ENCODE results near the gene A4GALT.
"Not testable (repeated sequence)": the region's sequence is repeated elsewhere in the genome, so short reads cannot be mapped to it uniquely, and the experiment has no call there.

A4GALT gene

DNA sequence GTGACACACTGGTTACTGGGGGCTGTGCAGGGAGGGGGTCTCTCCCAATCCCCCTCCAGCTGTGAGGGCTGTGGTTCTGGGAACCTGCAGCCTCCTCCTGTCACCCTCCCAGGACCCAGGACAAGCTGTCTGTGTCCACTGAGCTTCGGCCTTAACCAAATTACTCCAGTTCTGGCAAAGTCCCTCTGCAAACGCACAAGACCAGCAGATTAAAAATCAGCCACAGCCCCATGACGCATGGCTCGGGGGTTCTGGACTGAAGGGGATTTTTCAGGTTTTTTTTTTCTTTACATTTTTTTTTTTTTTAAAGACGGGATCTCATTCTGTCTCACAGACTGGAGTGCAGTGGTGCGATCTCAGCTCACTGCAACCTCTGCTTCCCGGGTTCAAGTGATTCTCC, 32.2 kb upstream of the A4GALT start:
- Mint-ChIP-seq H3K4me3 (no peak overlapping the region), H3K27ac (no peak overlapping the region), H3K27me3 (ENCODE audit: low read depth) (no peaks in the 10 kb centered on the region), H3K9me3 (no peaks in the 10 kb centered on the region), H3K36me3 (ENCODE audit: low read depth) (no peaks in the 10 kb centered on the region), H3K4me1 (ENCODE audit: low read depth) (no peaks in the 10 kb centered on the region)
- no peak for DNase-seq (ENCODE audit: low spot score)

DNA sequence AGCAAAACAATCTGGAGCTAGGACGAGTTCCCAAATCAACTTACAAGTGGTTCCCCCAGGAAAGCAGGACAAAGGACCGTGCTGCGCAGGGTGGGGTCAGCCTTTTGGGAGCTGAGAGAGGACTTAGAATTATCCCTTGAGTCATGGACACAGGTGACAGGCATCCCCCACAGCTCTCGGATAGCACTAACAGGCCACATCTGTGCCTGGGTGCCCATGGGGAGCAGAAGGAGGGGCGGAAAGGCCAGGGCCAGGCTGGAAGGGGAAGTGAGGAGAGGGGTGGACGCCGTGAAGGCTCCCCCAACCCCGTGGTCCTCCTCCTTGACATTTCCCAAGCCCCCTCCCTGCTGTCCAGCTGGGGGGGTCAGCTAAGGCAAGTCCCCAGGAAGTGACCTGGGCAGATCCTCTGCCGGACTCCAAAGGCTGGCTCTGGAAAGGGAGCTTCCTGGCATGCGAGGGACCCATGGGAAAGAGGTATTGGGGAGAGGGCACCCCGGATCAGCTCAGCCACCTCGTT, 31.6 kb upstream of the A4GALT start:
- no peak overlapping the region for H3K4me3 Mint-ChIP-seq
- no peaks in the 10 kb centered on the region for H3K9me3 Mint-ChIP-seq
- no peaks in the 10 kb centered on the region for H3K4me1 Mint-ChIP-seq (ENCODE audit: low read depth)

DNA sequence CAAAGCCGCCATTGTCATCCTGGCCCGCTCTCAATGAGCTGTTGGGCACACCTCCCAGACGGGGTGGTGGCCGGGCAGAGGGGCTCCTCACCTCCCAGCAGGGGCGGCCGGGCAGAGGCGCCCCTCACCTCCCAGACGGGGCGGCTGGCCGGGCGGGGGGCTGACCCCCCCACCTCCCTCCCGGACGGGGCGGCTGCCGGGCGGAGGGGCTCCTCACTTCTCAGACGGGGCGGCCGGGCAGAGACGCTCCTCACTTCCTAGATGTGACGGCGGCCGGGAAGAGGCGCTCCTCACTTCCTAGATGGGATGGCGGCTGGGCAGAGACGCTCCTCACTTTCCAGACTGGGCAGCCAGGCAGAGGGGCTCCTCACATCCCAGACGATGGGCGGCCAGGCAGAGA, 29.8 kb upstream of the A4GALT start:
- not testable (repeated sequence) for H3K4me1 Mint-ChIP-seq (ENCODE audit: low read depth); H3K27ac Mint-ChIP-seq; H3K27me3 Mint-ChIP-seq (ENCODE audit: low read depth); DNase-seq (ENCODE audit: low spot score); H3K36me3 Mint-ChIP-seq (ENCODE audit: low read depth); H3K4me3 Mint-ChIP-seq; H3K9me3 Mint-ChIP-seq

More for the DNA sequence above, 31.6 kb upstream of the A4GALT start:
- Mint-ChIP-seq H3K27ac (no peak overlapping the region), H3K36me3 (ENCODE audit: low read depth) (no peaks in the 10 kb centered on the region), H3K27me3 (ENCODE audit: low read depth) (no peaks in the 10 kb centered on the region)
- DNase-seq (ENCODE audit: low spot score), result no peak

DNA sequence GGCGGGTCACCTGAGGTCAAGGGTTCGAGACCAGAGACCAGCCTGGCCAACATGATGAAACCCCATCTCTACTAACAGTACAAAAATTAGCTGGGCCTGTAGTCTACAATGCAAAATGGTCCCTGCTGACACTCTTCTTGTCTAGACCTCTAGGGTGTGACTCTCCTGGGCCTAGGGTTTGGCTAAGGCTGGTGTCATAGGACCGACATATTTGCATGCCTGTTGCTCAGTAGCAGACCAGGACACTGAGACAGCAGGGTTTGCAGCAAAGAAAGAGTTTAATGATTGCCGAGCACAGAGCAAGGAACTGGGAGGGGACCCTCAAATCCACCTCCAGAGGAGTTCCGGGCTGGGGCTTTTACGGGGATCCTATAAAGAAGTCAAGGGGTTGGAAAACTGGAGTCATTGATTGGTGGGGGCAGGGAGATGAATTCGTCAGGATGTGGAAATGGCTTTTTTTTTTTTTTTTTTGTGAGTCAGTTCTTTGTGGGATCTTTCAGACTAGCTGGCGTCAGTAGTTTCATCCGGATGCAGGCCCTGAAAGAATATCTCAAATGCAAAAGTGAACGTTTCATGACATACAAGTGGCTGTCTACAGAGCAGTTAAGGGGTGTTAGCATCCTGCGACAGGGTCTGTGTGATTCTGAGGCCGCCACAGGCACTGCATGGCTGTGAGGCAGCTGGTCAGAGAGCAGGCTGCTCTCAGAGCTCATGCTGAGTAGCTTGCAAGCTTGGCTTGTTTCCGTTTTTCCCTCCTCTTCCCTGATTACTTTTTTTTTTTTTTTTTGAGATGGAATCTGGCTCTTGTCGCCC, 27.2 kb upstream of the A4GALT start:
- no peaks in the 10 kb centered on the region for H3K36me3 Mint-ChIP-seq (ENCODE audit: low read depth)
- H3K27me3 Mint-ChIP-seq (ENCODE audit: low read depth), result no peaks in the 10 kb centered on the region
- no peak overlapping the region for H3K27ac Mint-ChIP-seq
- H3K9me3 Mint-ChIP-seq, result no peaks in the 10 kb centered on the region
- H3K4me1 Mint-ChIP-seq (ENCODE audit: low read depth), result no peaks in the 10 kb centered on the region
- no peak overlapping the region for H3K4me3 Mint-ChIP-seq
- no peak for DNase-seq (ENCODE audit: low spot score)

DNA sequence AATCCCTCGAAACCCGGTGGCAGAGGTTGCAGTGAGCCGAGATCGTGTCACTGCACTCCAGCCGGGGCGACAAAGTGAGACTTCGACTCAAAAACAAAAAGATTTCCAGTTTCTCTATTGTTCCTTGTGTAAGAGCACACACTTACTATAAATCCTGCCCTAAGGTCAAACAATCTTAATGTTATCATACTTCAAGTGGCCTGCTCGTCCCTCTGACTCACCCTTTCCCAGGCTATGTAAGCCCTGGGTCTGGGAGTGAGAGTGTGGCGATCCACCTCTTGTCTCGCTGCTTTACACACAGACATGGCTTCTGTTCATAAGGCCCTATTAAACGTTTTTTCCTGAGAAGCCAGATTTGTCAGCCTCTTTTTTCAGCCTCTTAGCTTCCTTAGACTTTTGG, 24.4 kb upstream of the A4GALT start:
- Mint-ChIP-seq H3K27me3 (ENCODE audit: low read depth) (no peaks in the 10 kb centered on the region), H3K27ac (no peak overlapping the region), H3K36me3 (ENCODE audit: low read depth) (no peaks in the 10 kb centered on the region), H3K4me1 (ENCODE audit: low read depth) (no peaks in the 10 kb centered on the region), H3K9me3 (no peaks in the 10 kb centered on the region), H3K4me3 (no peak overlapping the region)
- DNase-seq (ENCODE audit: low spot score), result no peak

DNA sequence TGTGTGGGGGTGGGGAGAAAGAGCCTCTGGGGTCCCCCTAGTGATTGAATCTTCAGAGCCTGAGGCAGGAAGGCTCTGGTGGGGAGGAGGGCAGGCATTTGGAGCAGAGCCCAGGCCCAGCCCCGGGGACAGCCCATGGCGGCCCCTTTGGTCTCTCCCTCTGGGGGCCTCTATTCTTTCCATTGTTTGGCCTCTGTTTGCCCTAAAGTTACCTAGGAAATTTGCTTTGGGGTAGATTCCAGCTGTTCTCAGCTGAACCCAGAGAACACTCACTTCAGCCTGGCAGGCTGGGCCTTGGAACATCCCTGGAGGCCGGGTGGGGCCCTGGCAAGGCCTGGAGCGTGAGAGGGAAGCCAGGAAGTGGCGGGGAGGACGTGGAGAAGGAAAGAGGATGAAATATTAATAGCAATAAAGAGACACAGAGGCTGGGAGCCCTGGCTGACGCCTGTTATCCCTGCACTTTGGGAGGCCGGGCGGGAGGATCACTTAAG, 22.9 kb upstream of the A4GALT start:
- H3K36me3 Mint-ChIP-seq (ENCODE audit: low read depth), result no peaks in the 10 kb centered on the region
- no peak overlapping the region for H3K4me3 Mint-ChIP-seq
- no peaks in the 10 kb centered on the region for H3K27me3 Mint-ChIP-seq (ENCODE audit: low read depth)
- DNase-seq (ENCODE audit: low spot score), result no peak
- H3K4me1 Mint-ChIP-seq (ENCODE audit: low read depth), result no peaks in the 10 kb centered on the region
- no peaks in the 10 kb centered on the region for H3K9me3 Mint-ChIP-seq
- H3K27ac Mint-ChIP-seq, result no peak overlapping the region

DNA sequence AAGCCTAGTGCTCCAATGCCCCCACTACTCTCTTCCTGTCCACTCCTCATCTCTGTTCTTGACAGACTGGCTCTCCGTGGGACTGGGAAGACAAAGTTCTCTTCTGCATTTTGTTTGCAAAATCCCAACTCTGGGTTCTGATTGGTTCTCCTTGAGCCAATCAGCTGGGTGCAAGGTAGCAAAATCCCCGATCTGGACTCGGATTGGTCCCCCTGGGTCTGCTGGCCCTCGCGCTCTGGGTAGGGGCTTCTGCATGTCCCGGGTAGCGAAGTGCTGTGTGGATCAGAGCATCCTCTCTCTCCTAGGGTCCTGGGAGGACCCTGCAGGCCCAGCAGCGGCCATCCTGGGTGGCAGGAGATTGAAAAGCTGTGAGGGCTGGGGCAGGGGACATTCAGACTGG, 22.3 kb upstream of the A4GALT start:
- Mint-ChIP-seq H3K4me3 (no peak overlapping the region), H3K27me3 (ENCODE audit: low read depth) (no peaks in the 10 kb centered on the region), H3K4me1 (ENCODE audit: low read depth) (no peaks in the 10 kb centered on the region), H3K36me3 (ENCODE audit: low read depth) (no peaks in the 10 kb centered on the region), H3K27ac (no peak overlapping the region), H3K9me3 (no peaks in the 10 kb centered on the region)
- no peak for DNase-seq (ENCODE audit: low spot score)

DNA sequence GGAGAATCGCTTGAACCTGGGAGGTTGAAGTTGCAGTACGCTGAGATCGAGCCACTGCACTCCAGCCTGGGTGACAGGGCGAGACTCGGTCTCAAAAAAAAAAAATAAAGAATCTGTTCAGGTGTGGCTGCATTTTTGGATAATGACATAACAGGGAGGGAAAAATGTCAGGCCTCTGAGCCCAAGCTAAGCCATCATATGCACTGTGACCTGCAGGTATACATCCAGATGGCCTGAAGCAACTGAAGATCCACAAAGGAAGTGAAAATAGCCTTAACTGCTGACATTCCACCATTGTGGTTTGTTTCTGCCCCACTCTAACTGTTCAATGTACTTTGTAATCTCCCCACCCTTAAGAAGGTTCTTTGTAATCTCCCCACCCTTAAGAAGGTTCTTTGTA, 19.6 kb upstream of the A4GALT start:
- not testable (repeated sequence) for H3K4me1 Mint-ChIP-seq (ENCODE audit: low read depth); DNase-seq (ENCODE audit: low spot score); H3K36me3 Mint-ChIP-seq (ENCODE audit: low read depth); H3K27me3 Mint-ChIP-seq (ENCODE audit: low read depth); H3K4me3 Mint-ChIP-seq; H3K27ac Mint-ChIP-seq; H3K9me3 Mint-ChIP-seq

DNA sequence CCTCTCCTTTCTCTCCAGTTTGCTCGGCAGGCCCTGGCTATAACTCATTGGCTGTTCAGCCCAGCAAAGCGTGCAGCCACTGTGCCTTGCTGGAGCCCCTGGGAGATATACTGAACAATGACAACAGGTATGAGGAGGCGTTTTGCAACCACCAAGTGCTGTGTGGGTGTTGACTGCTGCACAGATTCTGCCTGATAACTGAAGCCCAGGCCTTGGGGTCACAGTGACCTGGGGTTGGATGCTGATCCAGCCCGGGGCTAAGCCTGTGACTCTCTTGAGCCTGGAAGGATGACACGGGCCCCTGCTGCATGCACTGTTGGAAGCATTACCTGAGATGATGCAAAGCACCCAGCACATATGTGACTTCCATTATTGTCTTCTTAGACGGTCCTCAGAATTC, 13.7 kb upstream of the A4GALT start:
- Mint-ChIP-seq H3K4me1 (ENCODE audit: low read depth) (no peaks in the 10 kb centered on the region), H3K36me3 (ENCODE audit: low read depth) (no peaks in the 10 kb centered on the region), H3K27me3 (ENCODE audit: low read depth) (peaks cover 3% of the 10 kb centered on the region), H3K27ac (no peak overlapping the region), H3K9me3 (no peaks in the 10 kb centered on the region), H3K4me3 (no peak overlapping the region)
- DNase-seq (ENCODE audit: low spot score), result no peak

DNA sequence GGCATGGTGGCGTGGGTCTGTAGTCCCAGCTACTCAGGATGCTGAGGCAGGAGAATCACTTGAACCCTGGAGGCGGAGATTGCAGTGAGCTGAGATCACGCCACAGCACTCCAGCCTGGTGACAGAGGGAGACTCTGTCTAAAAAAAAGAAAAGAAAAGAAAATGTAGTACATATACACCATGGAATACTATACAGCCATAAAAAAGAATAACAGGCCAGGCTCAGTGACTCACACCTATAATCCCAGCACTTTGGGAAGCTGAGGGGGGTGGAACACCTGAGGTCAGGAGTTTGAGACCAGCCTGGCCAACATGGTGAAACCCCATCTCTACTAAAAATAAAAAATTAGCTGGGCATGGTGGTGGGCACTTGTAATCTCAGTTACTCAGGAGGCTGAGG, 12.7 kb upstream of the A4GALT start:
- not testable (repeated sequence) for H3K4me1 Mint-ChIP-seq (ENCODE audit: low read depth); H3K4me3 Mint-ChIP-seq; H3K9me3 Mint-ChIP-seq; H3K27ac Mint-ChIP-seq; DNase-seq (ENCODE audit: low spot score); H3K36me3 Mint-ChIP-seq (ENCODE audit: low read depth); H3K27me3 Mint-ChIP-seq (ENCODE audit: low read depth)

DNA sequence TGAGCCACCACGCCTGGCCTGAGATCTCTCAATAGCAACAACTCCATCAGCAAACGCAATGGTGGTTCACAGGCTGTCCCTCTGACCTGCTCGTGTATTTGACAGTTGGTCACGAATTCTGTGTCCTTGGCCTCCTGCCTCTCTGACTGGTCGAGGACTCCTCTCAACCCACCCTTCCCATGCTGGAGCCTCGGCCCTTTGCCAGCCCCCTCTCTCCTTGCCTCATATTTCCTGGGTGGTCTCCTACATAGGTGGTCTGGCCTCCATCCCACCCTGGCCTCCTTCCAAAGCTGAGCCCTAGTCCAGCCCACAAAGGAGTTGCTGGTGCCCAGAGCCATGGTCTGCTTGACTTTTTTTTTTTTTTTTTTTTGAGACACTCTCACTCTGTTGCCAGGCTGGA, 11.4 kb upstream of the A4GALT start:
- DNase-seq (ENCODE audit: low spot score), result no peak

DNA sequence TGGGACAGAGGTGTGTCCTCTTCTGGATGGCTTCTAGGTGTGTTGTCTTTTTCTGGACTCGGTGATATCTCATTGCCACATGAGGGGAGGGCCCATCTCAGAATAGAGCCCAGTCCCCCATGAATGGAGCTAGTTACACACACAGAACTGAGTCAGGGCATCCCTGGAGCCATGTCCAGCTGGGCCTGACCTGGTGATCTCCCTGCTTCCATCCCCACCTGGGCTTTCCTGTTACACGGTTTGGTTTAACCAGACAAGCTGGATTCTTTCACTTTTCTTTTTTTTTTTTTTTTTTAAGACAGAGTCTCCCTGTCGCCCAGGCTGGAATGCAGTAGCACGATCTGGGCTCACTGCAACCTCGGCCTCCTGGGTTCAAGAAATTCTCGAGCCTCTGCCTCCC, 6.1 kb upstream of the A4GALT start:
- DNase-seq (ENCODE audit: low spot score), result no peak
- H3K4me1 Mint-ChIP-seq (ENCODE audit: low read depth), result no peaks in the 10 kb centered on the region

More for the DNA sequence above, 11.4 kb upstream of the A4GALT start:
- Mint-ChIP-seq H3K4me1 (ENCODE audit: low read depth) (no peaks in the 10 kb centered on the region), H3K9me3 (no peaks in the 10 kb centered on the region), H3K4me3 (no peak overlapping the region), H3K27ac (no peak overlapping the region), H3K36me3 (ENCODE audit: low read depth) (no peaks in the 10 kb centered on the region), H3K27me3 (ENCODE audit: low read depth) (peaks cover 7% of the 10 kb centered on the region)

DNA sequence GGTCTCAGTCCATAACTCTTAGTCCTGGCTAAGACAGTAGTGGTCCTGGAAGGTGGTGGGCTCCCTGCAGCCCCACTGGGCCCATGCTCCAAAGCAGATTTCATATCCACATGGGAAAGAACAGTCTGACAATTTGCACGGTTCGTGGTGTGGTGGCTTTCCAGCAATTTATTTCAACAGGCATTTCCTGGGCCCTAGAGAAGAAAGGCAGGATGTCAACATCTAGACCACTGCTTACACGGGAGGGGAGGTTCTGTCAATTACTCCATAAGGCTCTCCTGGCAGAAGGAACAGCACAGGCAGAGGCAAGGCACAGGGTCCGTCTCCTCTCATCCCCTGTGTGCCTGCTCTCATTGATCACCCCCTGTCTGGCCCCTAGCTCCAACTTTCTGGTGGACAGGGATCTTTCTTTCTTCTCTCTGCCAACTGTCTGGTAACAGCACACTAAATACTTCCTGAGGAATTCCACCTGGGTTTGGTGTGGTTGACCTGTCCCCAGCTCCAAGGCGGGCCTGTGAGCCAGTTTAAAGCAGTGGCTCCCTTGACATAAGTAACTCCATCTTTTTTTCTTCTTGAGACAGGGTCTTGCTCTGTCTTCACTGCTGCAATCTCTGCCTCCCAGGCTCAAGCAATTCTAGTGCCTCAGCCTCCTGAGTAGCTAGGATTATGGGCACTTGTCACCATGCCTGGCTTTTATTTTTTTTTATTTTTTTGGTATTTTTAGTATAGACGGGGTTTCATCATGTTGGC, 5.1 kb upstream of the A4GALT start:
- Mint-ChIP-seq H3K27ac (no peak overlapping the region), H3K4me3 (no peak overlapping the region), H3K4me1 (ENCODE audit: low read depth) (peaks cover 4% of the 10 kb centered on the region), H3K27me3 (ENCODE audit: low read depth) (peaks cover 31% of the 10 kb centered on the region), H3K9me3 (no peaks in the 10 kb centered on the region), H3K36me3 (ENCODE audit: low read depth) (no peaks in the 10 kb centered on the region)
- no peak for DNase-seq (ENCODE audit: low spot score)

More for the DNA sequence above, 6.1 kb upstream of the A4GALT start:
- no peaks in the 10 kb centered on the region for H3K9me3 Mint-ChIP-seq
- no peak overlapping the region for H3K27ac Mint-ChIP-seq
- H3K4me3 Mint-ChIP-seq, result no peak overlapping the region
- peaks cover 25% of the 10 kb centered on the region for H3K27me3 Mint-ChIP-seq (ENCODE audit: low read depth)
- H3K36me3 Mint-ChIP-seq (ENCODE audit: low read depth), result no peaks in the 10 kb centered on the region

DNA sequence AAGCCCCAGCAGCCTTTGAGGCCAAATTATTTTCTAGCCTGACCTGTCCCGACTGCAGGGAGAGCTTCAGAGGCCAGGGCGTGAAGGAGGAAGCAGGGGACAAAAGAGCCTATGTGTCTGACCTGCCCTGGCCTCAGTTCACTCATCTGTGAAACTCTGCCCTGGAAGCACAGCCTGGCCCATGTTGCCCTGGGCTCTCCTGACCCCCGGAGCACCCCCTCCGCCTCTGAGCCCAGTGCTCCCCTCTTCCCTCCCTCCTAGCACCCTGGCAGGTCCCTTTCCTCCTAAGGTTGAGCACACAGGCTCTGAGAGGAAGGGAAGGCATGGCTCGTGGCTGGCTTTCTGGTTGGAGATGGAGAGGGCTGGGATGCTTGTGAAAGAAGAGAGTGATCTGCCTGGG, 3.4 kb upstream of the A4GALT start:
- peaks cover 40% of the 10 kb centered on the region for H3K27me3 Mint-ChIP-seq (ENCODE audit: low read depth)
- no peak overlapping the region for H3K4me3 Mint-ChIP-seq
- peaks cover 6% of the 10 kb centered on the region for H3K4me1 Mint-ChIP-seq (ENCODE audit: low read depth)
- no peaks in the 10 kb centered on the region for H3K9me3 Mint-ChIP-seq
- H3K27ac Mint-ChIP-seq, result no peak overlapping the region
- no peaks in the 10 kb centered on the region for H3K36me3 Mint-ChIP-seq (ENCODE audit: low read depth)
- no peak for DNase-seq (ENCODE audit: low spot score)
